H54 (cell line): ENCODE results near the gene CYP24A1.
"Not testable (repeated sequence)": the region's sequence is repeated elsewhere in the genome, so short reads cannot be mapped to it uniquely, and the experiment has no call there.

Source experiments
- DNase-seq: peaks from one replicate; pipeline ENCODE4 v3.0.0; 2011; ENCODE audit warnings: low spot score, mixed read lengths; ENCODE audit not compliant: insufficient read length
- FAIRE-seq: peaks from 3 replicates; lab custom pipeline; 2011; peaks lifted over from hg19 to GRCh38; lab: Jason Lieb, UNC
- POLR2A ChIP-seq: IDR thresholded peaks from 2 replicates; pipeline ENCODE4 v1.6.1; 2011; ENCODE audit warnings: low read depth, mild to moderate bottlenecking, low read length

The CYP24A1 gene

DNA sequence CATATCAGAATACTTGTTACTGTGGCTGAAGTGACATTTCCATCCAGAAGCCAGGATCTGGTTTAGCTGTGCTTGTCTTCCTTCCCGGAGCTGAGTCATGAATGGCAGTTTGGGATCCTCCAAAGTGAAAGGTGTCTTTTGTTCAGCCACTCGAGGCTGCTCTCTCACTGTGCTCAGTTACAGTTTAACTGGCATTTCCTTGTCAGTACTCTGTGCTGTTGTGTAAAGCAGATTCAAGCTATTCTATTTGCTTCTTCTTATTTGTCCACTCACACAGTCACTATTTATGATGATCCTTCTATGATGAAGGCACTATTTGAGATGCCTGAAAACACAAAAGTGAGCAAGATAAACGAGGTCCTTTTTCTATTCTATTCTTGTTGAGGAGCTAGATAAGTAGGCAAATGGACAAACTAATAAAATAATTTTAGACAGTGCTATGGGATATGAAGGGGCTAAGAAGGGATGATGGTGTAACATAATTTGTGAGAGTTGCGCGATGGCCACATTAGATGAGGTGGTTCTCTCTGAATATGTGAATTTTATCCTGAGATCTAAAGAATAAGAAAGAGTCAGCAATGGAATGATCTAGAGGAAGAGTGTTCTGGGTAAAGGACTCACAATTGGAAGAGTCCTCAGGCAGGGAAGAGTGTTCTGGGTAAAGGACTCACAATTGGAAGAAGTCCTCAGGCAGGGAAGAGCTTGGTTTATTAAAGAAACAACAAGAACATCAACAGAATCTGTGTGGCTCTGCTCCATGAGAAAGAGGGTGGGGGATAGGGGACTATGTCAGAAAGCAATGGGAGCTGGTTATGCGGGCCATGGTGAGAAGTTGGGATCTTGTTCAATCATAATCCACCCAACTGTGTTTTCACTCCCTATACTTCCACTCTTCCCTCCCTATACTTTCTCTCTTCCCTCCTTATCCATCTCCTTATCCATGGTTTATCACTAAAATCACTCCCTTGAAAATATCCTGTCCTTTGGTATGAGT, 40.1 kb downstream of the CYP24A1 start:
- FAIRE-seq: no peak
- DNase-seq: no peak
- no peak for TF ChIP-seq POLR2A

GRCh38 chr20:54132612-54133433, 41.0 kb downstream of the CYP24A1 start:
- DNase-seq: peak; percentile 41
- FAIRE-seq: peak; percentile 83
- no peak for TF ChIP-seq POLR2A

DNA sequence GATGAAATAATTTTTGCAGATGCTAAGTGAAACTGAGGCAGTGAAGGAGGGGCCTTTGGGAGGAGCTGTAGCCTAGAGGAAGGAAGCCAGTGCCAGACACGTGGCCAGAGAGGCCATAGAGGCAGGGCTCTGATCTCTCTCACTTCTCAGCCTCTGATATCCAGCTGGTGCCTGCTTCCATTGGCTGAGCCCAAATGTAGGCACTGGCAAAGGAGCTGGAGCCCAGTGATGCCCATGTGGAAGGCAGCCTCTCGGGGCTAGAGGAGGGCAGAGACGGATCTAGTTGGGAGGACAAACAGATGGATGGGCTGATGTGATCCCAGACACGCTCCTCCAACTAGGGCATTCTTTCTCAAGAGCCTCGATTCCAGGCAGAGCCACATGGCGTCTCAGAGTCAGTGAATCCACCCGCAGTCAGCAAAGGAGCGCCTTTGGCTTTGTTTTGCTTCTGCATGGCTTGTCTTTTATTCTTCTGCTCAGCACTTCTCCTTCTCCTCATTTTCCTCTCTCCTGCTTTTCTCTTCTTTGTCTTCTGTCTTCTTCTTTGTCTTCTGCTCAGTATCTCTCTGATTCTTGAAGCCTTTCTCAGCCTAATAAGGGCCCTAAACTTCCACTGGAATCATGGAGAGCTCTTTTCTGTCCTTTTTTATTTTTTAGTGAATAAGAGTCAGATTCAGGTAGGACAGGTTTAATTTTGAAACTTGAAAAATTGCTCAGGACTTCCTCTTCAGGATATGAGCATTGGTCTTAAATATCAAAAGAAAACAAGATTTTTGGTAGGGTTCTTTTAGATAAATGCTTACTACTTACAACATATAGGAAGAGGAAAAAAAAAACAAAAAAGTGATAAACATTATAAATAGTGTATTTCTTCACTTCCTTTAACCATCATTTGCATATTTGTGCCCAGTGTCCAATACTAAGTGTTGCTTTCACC, 41.8 kb downstream of the CYP24A1 start:
- DNase-seq (no peak), FAIRE-seq (no peak)
- TF ChIP-seq POLR2A: no peak

GRCh38 chr20:54131125-54131524, 42.7 kb downstream of the CYP24A1 start:
- not testable (repeated sequence) for FAIRE-seq, DNase-seq

DNA sequence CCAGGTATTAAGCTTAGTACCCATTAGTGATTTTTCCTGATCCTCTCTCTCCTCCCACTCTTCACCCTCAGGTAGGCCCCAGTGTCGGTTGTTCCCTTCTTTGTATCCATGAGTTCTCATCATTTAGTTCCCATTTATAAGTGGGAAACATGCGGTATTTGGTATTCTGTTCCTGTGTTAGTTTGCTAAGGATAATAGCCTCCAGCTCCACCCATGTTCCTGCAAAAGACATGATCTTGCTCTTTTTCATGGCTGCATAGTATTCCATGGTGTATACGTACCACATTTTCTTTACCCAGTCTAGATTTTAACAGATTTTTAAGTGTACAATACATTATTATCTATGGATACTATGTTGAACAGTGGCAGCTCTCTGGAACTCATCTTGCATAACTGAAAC, 44.4 kb downstream of the CYP24A1 start:
- no peak for TF ChIP-seq POLR2A
- FAIRE-seq (no peak), DNase-seq (no peak)

- TF ChIP-seq POLR2A: no peak
- no peak for DNase-seq
- no peak for FAIRE-seq
These were observed 45.8 kb downstream of the CYP24A1 start for GRCh38 chr20:54127855-54128574.

- no peak for TF ChIP-seq POLR2A
- FAIRE-seq: no peak
- no peak for DNase-seq
These were observed 46.8 kb downstream of the CYP24A1 start for GRCh38 chr20:54126806-54127655.

- not testable (repeated sequence) for FAIRE-seq, DNase-seq
These were observed 47.5 kb downstream of the CYP24A1 start for GRCh38 chr20:54126328-54126727.

GRCh38 chr20:54123587-54124180, 50.1 kb downstream of the CYP24A1 start:
- TF ChIP-seq POLR2A: no peak
- DNase-seq (peak; percentile 71), FAIRE-seq (peak; percentile 91)

GRCh38 chr20:54122681-54123586, 50.9 kb downstream of the CYP24A1 start:
- no peak for TF ChIP-seq POLR2A
- FAIRE-seq (no peak), DNase-seq (no peak)
